ENCODE results near the gene PSKH1.

DNA sequence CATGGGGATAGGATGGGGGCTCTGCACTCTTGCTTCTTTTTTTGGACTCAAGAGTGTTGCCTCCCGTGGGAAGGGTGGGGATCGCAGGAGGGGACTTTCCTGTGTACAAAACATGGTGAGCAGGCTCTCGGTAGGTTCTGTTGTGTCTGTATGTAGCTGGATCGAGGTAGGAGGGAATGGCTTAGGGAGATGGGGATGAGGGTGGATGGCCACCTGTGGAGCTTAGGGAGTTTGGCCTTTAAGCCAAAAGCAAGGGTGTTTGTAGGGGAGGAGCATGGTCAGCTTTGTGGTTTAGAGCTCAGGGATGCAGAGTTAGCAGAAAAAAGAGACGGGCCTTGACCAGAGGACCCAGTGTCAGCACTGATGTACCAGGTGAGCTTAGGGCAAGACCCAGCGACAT is 31.2 kb upstream of the PSKH1 start:
- no peak for TF ChIP-seq HNRNPL (IDR thresholded peaks at IDR 0.05; ENCODE audit: low read depth, low read length)
- TF ChIP-seq, protein P1, sequence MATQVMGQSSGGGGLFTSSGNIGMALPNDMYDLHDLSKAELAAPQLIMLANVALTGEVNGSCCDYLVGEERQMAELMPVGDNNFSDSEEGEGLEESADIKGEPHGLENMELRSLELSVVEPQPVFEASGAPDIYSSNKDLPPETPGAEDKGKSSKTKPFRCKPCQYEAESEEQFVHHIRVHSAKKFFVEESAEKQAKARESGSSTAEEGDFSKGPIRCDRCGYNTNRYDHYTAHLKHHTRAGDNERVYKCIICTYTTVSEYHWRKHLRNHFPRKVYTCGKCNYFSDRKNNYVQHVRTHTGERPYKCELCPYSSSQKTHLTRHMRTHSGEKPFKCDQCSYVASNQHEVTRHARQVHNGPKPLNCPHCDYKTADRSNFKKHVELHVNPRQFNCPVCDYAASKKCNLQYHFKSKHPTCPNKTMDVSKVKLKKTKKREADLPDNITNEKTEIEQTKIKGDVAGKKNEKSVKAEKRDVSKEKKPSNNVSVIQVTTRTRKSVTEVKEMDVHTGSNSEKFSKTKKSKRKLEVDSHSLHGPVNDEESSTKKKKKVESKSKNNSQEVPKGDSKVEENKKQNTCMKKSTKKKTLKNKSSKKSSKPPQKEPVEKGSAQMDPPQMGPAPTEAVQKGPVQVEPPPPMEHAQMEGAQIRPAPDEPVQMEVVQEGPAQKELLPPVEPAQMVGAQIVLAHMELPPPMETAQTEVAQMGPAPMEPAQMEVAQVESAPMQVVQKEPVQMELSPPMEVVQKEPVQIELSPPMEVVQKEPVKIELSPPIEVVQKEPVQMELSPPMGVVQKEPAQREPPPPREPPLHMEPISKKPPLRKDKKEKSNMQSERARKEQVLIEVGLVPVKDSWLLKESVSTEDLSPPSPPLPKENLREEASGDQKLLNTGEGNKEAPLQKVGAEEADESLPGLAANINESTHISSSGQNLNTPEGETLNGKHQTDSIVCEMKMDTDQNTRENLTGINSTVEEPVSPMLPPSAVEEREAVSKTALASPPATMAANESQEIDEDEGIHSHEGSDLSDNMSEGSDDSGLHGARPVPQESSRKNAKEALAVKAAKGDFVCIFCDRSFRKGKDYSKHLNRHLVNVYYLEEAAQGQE (IDR thresholded peaks at IDR 0.05; ENCODE audit: borderline replicate concordance), result no peak
- TF ChIP-seq, protein P1 (CRISPR knock-in tag; IDR thresholded peaks at IDR 0.05; ENCODE audit: low read depth), result no peak
- TF ChIP-seq ZNF263 (CRISPR knock-in tag; IDR thresholded peaks at IDR 0.05; ENCODE audit: borderline replicate concordance), result no peak
- TF ChIP-seq ZNF165 (CRISPR knock-in tag; IDR thresholded peaks at IDR 0.05; ENCODE audit: borderline replicate concordance), result no peak
- TF ChIP-seq, protein P2, sequence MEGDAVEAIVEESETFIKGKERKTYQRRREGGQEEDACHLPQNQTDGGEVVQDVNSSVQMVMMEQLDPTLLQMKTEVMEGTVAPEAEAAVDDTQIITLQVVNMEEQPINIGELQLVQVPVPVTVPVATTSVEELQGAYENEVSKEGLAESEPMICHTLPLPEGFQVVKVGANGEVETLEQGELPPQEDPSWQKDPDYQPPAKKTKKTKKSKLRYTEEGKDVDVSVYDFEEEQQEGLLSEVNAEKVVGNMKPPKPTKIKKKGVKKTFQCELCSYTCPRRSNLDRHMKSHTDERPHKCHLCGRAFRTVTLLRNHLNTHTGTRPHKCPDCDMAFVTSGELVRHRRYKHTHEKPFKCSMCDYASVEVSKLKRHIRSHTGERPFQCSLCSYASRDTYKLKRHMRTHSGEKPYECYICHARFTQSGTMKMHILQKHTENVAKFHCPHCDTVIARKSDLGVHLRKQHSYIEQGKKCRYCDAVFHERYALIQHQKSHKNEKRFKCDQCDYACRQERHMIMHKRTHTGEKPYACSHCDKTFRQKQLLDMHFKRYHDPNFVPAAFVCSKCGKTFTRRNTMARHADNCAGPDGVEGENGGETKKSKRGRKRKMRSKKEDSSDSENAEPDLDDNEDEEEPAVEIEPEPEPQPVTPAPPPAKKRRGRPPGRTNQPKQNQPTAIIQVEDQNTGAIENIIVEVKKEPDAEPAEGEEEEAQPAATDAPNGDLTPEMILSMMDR (IDR thresholded peaks at IDR 0.05 in 2 of 3, conservative IDR thresholded peaks at IDR 0.05 in 1 of 3; ENCODE audit: insufficient read depth in 2 of 3, low read depth in 1 of 3, low read length in 3 of 3), result no peak
- TF ChIP-seq POLR2A (conservative IDR thresholded peaks at IDR 0.05), result no peak
- TF ChIP-seq NRF1 (conservative IDR thresholded peaks at IDR 0.05 in 1 of 2, IDR thresholded peaks at IDR 0.05 in 1 of 2), result no peak
